Posterior cingulate gyrus (tissue), 11 donors: Measurements from ENCODE around the gene PAIP1.
"Not testable (repeated sequence)": the region's sequence is repeated elsewhere in the genome, so short reads cannot be mapped to it uniquely, and the experiment has no call there.

ENCODE experiments used
- DNase-seq, 10 donors: peaks; one replicate each; pipeline versions ENCODE4 v3.0.0 to v3.0.0-alpha.2; 2020 to 2021; ENCODE audit warnings: mixed read lengths in 3 of 10
- intact Hi-C: fragments of 100-400 bp; cut with DNase I; formaldehyde crosslinking; loops from one replicate; pipeline ENCODE4 v1.15.1; 2023

The PAIP1 gene, protein sequence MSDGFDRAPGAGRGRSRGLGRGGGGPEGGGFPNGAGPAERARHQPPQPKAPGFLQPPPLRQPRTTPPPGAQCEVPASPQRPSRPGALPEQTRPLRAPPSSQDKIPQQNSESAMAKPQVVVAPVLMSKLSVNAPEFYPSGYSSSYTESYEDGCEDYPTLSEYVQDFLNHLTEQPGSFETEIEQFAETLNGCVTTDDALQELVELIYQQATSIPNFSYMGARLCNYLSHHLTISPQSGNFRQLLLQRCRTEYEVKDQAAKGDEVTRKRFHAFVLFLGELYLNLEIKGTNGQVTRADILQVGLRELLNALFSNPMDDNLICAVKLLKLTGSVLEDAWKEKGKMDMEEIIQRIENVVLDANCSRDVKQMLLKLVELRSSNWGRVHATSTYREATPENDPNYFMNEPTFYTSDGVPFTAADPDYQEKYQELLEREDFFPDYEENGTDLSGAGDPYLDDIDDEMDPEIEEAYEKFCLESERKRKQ

DNA sequence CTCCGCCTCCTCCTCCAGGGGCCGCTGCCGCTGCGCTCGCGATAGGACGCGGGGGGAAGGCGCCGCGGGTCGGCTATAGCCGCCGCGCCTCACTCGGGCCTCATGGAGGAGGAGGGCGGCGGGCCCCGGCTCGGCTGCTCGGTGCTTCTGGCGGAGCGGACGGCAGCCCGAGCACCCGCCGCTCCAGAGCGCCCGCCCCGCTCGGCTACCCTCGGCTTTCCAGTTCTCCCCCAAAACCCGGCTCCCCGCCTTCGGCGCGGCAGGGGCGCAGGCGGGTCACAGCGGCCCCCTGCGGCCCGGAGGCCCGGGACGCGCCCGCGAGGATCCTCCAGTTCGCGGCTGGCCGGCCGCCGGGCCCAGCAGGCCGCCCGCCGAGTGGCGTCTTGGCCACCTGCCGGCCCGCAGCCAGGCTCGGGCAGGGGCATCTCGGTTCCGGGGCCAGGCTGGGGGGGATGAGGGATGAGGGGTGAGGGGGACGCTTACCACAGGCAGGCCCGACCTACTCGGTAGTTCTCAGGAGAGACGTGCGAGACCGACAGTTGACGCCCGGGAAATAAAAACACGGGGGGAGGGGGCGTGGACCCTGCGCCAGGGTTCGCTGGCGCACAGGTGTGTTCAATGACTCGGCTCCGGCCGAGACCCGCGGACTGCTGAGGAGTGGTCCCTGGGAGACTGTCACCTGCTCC is at the start of gene PAIP1:
TSS of gene PAIP1 (minus strand) at position 221 of the 686 bp plus-strand sequence. CDS start 231 bp downstream, outside the sequence.
- DNase-seq, result peak; percentile 60 to 96 (median 72)
- intact Hi-C loops, result loop anchor here (2.0 to 10.0 kb wide), 3 partner anchors 46 to 242 kb away; partner anchors contain the start of genes HMGCS1, NNT and TMEM267

DNA sequence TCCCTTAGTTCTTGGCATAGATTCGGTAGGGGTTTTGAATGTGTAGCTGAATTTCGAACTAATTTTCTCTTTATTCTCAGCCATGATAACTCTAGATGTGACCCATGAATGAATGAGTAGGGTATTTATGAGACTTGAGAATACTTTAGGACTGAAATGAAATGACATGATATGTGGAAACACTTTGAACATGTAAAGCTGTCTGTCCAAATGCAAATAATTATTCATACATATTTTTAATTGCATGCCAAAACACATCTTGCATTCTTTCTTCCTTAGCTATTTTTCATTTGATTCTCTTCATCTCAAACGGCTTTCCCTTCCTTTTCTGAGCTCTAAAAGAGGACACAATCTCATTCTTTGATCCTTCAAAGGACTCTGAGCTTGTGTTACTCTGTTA is 49.5 kb upstream of the PAIP1 start:
- intact Hi-C loops, result no loop called here
- DNase-seq, result no peak

DNA sequence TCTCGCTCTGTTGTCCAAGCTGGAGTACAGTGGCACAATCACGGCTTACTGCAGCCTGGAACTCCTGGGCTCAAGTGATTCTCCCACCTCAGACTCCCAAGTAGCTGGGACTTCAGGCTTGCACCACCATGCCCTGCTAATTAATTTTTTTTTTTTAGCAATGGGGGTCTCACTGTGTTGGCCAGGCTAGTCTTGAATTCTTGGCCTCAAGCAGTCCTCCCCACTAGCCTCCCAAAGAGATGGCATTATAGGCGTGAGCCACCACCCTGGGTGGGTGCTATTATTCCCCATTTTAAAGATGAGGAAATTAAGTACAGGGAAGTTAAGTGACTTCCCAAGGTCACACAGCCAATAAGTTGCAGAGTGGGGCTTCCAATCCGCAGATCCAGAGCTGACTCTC is 47.8 kb upstream of the PAIP1 start:
- DNase-seq, result no peak
- intact Hi-C loops, result no loop called here

DNA sequence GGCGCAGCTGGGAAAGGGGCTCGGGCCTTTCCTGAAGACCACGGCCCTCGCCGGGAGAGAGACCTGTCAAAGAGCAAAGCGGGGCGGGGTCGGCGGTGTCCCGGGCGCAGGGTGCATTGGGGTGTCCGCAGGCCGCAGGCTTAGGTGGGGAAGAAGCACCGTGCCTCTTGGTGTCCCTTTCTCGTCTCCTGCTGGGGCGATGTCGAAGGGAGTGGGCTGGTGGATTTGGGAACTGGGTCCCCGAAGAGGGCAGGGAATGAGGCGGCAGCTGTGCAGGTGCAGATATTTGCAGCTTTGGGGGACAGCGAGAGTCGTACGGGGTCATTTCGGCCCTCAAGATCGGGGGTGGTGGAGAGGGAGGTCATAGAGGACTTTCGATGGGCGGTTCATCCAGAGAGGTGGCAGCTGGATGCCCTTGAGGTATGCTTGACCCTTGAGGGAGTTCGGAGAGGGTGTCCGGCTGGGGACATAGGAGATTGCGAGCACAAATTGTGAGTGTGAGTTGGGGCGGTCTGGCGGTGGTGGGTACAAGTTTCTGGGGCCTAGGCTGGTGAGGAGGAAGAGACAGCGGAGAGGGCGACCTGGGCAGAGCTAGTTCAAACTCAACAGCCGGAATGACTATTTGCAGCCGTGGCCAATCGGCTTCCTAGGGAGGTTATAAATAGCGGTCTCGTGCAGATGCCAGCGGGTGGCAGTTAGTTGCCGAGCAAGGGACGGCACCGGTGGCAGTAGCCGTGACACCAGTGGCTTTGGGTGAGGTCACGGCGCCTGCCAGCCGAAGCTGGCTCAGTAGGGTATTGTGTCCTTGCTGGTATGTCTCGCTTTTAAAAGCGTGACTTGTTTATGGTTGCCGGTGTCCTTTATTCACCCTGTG is 46.7 kb upstream of the PAIP1 start:
- peak; percentile 46 to 94 (median 65) for DNase-seq
- intact Hi-C loops, result loop anchor here (2.0 kb wide), 1 partner anchor 47 kb away; the partner anchor contains the start of gene PAIP1

DNA sequence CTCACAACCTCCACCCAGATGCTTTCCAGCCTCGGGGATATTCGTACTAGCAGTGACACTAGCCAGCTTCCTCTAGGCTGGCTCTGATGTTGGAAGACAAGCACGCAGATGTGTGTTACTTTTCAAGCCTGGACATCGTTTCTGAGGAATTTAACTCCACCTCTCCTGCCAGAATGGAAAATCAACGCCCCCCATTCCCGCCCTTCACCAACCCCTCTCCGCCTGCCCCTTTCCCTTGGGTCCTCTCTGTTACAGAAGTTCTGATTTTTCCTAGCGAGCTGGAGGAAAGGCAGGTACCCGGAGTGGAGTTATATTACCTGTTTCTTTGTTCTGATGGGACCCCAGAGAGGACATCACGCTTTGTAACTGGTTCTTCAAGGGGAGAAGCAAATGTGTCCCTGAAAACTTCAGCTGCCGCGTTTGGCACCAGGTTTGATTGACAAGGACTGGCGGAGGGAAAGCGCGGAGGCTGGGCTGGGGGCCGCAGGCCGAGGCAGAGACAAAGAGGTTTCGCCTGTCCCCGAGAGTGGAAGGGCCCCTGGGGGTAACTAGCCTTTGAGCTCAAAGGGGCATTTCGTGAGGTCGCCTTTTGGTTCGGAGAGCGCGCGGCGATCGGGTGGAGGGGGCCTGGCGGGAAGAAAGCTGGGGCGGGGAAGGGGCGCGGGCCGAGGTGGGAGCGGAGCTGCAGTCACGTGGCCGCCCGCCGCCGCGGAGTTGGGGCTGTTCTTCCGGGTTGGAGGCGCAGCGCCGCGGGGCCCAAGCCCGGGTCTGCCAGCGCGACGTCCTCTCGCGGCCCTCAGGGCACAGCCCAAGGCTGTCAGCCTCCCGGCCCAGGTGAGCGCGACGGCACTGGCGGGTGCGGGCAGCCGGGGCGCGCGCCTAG is 45.8 kb upstream of the PAIP1 start, which contains the start of gene NNT:
TSS of gene NNT (plus strand) at position 720 of the 883 bp plus-strand sequence. CDS start 6,016 bp downstream, outside the sequence.
- intact Hi-C loops, result loop anchor here (2.0 kb wide), 1 partner anchor 46 kb away; the partner anchor contains the start of gene PAIP1
- DNase-seq, result peak; percentile 71 to 97 (median 83)

DNA sequence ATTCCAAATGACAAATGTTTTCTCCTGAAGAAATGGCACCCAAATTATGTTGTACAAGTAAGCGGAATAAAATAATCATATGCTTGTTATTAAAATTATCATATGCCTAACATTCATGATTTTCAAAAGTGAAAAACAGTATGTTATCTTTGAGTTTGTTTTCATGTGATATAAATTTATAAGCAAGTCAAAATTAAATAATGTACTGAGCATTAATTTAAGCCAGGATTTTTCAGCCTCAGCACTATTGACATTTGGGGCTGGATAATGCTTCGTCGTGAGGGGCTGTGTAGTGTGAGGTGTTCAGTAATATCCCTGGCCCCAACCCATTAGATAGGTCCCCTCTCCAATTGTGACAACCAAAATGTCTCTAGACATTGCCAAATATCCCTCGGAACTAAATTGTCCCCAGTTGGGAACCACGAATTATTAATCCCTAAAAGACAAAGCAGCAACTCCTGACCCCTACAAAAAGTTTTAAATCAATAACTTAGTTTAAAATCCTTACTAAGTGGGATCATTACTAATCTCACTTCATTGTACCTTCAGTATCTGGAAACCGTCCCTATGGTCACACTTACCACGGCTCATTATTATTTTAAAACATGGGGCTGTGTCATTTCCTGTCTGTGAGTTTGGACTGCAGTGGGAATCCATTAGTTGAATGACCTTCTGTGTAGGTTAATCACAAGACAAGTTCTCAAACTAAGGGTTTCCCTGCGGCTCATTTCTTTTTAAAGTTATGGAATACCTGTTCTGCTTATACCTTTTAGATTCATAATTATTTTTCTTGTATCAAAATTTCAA is 44.8 kb upstream of the PAIP1 start:
- DNase-seq, result no peak
- intact Hi-C loops, result loop anchor here (2.0 kb wide), 1 partner anchor 45 kb away; the partner anchor contains the start of gene PAIP1

DNA sequence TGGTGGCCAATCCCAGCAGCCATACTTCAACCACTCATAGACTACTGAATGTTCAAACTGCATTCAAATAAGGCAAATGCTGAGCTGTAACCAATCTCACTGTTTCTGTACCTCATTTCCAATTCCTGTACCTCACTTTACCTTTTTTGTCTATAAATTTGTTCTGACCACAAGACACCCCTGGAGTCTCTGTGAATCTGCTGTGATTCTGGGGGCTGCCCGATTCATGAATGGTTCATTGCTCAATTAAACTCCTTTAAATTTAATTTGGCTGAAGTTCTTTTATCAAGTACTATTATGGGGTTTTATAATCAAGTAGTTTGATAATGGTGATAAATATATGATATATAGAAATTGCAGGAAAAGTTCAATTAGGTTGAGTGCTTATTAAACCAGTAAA is 42.0 kb upstream of the PAIP1 start:
- DNase-seq, intact Hi-C loops: not testable (repeated sequence)

DNA sequence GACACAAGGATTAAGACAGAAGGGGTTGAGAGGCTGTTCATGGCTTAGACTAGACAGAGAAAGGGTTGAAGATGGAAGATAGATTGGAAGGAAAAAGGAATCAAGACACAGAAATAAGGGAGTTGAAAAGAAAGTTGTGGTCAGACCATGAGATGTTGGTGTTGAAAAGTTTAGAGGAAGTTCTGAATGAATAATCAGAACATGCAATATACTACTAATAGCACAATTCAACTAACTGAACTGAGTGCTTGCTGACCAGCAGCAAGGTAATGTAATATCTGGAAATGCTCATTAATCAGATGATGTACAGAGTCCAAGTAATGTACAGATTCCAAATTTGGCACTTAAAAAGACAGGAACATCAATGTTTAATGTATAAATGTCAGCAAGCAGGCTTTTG is 35.5 kb upstream of the PAIP1 start:
- no peak for DNase-seq
- intact Hi-C loops, result no loop called here

DNA sequence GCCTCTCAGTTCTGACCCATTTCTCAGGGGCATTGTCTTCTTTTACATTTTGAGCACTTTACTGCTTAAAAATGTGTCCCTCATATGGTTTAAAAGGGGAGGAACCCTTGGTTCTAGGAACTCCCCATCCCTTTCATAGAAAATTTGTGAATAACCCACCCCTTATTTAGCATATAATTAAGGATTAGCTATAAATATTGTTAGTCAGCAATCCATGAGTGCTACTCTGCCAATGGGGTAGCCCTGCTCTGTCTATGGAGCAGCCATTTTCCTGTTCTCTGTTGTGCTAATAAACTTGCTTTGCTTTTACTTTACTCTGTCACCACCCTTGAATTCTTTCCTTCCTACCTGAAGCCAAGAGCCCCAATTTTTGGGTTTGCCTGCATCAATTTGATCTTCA is 33.8 kb upstream of the PAIP1 start:
- no peak for DNase-seq
- intact Hi-C loops, result no loop called here

DNA sequence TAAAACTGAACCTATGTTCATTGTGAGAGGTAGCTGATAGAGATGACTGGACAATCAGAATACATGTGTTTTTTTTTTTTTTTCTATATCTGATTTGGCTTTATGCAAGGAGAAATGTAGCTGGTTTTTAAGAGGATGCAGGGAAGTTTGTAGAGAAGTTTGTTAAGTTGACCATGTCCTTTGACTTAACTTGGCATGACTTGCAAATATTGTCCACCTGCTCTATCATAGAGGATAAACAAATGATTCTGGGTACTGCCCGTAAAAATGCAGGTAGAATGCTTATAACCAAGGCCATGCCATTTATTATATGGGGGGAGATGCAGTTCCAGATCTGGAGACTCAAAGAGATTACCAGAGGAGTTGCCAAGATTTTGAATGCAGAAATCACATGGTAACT is 32.4 kb upstream of the PAIP1 start:
- intact Hi-C loops, result no loop called here
- DNase-seq, result no peak

DNA sequence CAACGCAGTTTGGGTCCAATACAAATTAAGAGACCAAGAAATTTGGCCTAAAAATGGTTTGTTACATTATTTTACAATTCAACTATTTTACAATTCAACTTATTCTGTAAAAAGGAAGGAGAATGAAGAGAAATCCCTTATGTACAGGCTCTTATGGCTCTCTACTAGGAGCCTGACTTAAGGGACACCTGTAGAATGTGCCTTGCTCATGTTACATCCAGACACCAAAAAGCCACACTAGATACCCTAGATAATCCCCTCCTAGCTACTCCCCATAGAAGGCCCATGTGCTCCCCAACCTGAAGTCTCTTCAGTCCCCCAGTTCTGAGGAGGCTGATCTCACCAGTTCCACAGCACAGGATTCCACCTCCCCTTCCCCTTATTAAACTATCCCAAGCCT is 32.0 kb upstream of the PAIP1 start:
- intact Hi-C loops, result no loop called here
- DNase-seq, result no peak

DNA sequence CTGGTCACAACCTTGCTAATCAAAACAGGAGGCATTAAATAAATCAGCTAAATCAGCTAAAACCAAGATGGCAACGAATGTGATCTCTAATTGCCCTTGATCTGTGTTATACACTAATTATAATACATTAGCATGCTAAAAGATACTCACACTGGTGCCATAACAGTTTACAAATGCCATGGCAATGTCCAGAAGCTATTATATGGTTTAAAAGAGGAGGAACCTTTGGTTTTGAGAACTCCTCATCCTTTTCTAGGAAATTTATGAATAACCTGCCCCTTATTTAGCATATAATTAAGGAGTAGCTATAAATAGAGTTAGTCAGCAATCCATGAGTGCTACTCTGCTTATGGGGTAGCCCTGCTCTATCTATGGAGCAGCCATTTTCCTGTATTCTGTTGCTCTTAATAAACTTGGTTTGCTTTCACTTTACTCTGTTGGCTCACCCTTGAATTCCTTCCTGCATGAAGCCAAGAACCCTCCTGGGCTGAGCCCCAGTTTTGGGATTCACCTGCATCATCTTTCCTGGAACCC is 27.4 kb upstream of the PAIP1 start:
- no peak for DNase-seq
- intact Hi-C loops, result no loop called here

DNA sequence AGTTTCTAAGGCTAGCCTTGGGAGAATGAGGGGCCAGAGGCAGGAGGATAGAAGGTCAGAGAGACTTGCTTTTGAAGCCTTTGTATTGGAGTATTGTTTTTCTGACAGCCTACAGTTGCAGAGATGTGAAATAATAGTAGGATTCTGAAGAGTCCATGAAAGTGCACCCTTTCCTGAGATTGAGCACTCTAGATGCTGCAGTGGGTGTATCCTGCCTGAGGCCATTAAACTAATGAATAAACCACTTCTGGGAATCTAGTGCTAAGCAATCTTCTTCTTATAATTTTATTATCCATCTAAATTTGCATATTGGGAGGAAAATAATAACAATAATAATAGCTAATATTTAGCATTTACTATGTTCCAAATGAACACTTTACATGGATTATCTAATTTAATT is 26.8 kb upstream of the PAIP1 start:
- intact Hi-C loops, result no loop called here
- DNase-seq, result no peak

DNA sequence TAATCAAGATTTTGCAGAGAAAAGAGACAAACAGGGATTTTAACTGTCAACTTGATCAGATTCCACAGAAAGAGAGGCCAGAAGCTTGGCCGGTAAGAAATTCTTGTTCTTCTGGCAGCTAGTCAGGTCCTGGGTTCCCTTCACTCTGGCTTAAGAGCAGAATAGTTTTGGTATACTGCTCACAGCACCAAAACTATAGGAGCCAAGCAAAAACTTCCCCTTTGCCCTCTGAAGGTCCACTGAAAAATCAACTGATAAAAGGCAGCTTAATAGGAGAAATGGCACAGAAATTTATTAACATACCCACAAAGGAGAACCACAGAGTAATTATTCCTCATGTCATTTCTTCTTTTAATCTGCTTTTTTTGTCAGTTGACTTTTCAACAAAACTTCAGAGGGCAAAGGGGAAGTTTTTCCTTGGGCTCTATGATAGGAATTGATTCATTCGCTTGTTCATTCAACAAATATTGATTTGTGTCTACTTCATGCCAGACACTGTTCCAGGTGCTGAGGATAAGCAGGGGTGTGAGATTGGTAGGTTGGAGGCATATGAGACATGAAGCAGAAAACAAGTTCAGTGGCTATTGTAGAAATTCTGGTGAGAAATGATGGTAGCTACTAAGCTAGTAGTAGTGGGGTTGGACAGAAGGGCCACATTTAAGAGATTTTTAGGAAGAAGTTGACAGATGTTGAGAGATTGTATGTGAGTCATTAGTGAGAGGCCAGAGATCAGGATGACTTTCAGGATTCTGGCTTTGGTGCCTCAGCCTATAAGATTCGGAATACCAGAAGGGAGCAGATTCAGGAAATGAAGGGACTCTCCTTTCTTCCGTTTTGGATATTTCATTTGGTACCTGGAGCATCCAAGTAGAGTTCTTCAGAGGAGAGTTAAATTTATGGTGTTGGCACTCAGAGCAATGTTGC is 25.5 kb upstream of the PAIP1 start:
- no peak for DNase-seq
- intact Hi-C loops, result no loop called here

DNA sequence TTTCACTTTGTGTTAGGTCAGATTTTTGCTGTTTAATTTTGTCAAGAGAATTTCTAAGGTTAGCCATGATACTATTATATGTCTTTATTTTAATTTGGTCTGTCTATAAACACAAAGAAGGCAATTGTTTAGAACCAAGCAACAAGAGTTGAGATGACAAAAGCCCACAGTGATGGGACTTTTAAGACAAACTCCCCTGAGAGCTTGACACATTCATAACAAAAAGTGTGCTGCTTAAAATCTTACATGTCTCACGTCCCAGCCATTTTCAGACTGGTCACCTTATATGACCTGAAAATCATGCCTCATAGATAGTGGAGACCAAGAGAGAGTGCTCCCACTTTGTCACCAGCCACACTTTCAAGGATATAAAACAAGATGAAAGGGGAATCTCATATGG is 24.5 kb upstream of the PAIP1 start:
- intact Hi-C loops, result no loop called here
- DNase-seq, result no peak

DNA sequence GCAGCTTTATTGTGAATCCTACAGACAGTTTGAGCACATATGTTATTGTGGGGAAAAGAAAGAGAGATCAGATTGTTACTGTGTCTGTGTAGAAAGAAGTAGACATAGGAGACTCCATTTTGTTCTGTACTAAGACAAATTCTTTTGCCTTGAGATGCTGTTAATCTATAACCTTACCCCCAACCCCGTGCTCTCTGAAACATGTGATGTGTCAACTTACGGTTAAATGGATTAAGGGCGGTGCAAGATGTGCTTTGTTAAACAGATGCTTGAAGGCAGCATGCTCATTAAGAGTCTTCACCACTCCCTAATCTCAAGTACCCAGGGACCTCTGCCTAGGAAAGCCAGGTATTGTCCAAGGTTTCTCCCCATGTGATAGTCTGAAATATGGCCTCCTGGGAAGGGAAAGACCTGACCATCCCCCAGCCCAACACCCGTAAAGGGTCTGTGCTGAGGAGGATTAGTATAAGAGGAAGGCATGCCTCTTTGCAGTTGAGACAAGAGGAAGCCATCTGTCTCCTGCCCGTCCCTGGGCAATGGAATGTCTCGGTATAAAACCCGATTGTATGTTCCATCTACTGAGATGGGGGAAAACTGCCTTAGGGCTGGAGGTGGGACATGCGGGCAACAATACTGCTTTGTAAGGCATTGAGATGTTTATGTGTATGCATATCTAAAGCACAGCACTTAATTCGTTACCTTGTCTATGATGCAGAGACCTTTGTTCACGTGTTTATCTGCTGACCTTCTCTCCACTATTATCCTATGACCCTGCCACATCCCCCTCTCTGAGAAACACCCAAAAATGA is 23.7 kb upstream of the PAIP1 start:
- DNase-seq, intact Hi-C loops: not testable (repeated sequence)
